IMR-90 (cell line): Measurements from ENCODE around the gene RIN1.

Experiments
- CTCF ChIP-seq: conservative IDR thresholded peaks from 2 replicates; pipeline ENCODE4 v1.5.1; 2012; ENCODE audit warnings: mild to moderate bottlenecking, low read depth, low read length, improper control_type of control experiment
- POLR2A ChIP-seq: IDR thresholded peaks from 2 replicates; pipeline ENCODE4 v1.6.1; 2012; ENCODE audit warnings: mild to moderate bottlenecking, low read depth, low read length

- TF ChIP-seq POLR2A (no peak), CTCF (no peak)
These were observed 24.7 kb downstream of the RIN1 start for GRCh38 chr11:66311470-66311964.
